GM19397 (cell line): ENCODE data around the gene CA5A.
"Not testable (repeated sequence)": the region's sequence is repeated elsewhere in the genome, so short reads cannot be mapped to it uniquely, and the experiment has no call there.

Experiments
- ATAC-seq: cut with Tn5 transposase; IDR thresholded peaks from one replicate; pipeline ENCODE4 v1.9.1; 2021; ENCODE audit warnings: mild to moderate bottlenecking, moderate library complexity; ENCODE audit not compliant: unreplicated experiment

The CA5A gene

DNA sequence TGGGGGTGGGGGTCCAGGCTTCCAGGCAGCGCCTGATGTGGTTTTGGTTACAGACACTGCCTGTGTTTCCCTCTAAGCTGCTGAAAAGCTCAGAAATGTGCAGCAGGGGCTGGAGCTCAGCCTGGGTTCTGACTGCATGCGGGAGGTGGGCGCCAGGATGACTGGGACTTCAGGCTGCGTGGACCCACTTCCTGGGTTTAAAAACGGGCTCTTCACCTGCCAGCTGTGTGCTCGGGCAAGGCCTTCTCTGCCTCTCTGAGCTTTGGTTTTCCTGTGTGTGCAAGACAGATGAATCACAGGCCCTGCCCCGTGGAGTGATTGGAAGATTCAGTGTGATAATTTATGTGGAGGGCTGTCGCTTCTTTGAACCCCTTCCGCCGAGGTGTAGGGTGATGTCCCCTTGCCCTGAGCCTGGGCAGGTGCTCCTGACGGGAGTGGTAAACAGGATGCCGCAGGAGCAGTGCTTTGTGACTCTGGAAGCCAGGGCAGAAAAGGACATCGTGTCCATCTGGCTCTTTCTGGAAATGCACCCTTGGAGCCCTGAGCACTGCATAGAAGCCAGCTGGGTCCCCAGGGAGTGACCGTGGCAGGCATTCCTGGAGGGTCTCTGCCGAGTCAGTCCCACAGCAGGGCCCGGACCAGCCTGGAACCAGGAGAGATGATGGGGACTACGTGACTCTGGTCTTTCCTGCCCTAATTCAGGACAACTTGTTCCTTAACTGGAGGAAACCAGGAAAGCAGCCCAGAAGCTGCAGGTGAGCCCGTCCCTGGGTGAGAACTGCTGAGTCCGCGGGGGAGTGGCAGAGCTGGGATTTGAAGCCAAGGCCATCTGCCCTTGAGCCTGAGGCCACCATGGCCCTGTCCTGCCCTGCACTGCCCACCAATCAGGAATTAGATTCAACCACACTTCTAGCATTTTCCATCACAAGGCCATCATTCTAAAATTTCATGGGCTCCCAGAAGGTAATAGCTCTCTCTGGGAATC is 38.5 kb downstream of the CA5A start:
- ATAC-seq = no peak

DNA sequence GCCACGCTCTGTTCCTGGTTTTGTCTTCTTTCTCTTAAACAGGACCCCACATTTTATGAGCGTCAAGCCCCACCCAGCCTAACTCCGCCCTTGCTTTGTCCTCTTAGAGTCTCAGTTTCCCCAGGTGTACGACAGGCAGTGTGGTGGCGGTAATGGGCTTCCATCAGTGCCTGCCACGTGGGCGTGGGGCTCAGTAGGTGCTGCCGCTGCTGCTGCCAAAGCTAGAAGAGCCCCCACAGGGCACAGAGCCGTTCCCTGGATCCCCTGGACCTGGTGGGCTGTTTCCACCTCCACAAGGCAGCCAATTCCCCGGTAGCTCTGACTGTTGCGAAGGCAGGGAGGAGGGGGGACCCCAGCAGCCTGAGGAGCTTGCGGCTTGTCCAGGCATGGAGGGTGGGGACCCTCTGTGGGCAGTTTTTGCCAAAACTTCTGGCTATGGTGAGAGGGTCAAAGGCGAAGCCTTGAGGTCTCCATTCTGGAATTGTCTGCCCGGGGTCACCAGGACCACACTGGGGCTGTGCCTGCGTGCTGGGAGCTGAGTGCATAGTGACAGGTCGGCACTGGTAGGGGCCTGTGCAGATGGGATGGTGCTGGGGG is 39.3 kb downstream of the CA5A start:
- ATAC-seq = not testable (repeated sequence)

- not testable (repeated sequence) for ATAC-seq
These were observed 40.0 kb downstream of the CA5A start for GRCh38 chr16:87896176-87896890.

GRCh38 chr16:87895641-87896141 is 40.6 kb downstream of the CA5A start:
- ATAC-seq = no peak

DNA sequence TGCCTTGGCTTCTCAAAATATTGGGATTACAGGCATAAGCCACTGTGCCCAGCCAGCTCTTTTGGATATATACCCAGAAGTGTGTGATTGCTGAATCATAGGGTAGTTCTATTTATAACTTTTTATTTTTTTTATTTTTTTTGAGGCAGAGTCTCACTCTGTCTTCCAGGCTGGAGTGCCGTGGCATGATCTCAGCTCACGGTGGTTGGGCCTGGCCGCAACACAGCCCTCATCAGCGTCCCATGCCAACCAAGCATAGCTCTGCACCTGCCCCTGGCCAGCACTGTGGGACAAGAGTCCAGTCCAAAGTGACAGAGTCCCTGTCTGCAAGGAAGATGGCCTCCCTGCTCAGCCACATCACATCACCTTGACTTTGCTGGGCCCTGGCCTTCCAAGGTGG is 42.3 kb downstream of the CA5A start:
- ATAC-seq = not testable (repeated sequence)

- ATAC-seq = no peak
These were observed 44.6 kb downstream of the CA5A start for GRCh38 chr16:87891764-87892163.

GRCh38 chr16:87889762-87890161 is 46.6 kb downstream of the CA5A start:
- not testable (repeated sequence) for ATAC-seq

GRCh38 chr16:87888346-87888745 is 48.0 kb downstream of the CA5A start:
- not testable (repeated sequence) for ATAC-seq

DNA sequence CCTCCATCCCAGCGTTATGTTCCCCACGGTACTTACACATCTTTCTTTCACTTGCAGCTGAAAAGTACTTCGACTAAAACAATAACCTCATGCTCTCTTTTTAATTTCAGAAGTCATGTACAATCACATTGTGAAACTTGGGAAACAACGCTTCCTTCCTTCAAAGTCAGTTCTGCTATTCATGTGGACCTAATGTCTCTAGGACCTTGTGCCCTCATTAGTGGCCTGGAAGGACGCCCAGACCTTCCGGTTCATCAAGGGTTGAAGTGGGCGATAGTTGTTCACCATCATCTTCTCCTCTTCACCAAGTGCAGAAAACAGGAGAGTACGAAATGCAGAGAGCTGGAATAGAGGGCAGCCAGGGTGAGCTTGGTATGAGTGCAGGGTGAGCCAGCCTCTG is 48.4 kb downstream of the CA5A start:
- not testable (repeated sequence) for ATAC-seq

GRCh38 chr16:87885371-87885967 is 50.9 kb downstream of the CA5A start:
- not testable (repeated sequence) for ATAC-seq

DNA sequence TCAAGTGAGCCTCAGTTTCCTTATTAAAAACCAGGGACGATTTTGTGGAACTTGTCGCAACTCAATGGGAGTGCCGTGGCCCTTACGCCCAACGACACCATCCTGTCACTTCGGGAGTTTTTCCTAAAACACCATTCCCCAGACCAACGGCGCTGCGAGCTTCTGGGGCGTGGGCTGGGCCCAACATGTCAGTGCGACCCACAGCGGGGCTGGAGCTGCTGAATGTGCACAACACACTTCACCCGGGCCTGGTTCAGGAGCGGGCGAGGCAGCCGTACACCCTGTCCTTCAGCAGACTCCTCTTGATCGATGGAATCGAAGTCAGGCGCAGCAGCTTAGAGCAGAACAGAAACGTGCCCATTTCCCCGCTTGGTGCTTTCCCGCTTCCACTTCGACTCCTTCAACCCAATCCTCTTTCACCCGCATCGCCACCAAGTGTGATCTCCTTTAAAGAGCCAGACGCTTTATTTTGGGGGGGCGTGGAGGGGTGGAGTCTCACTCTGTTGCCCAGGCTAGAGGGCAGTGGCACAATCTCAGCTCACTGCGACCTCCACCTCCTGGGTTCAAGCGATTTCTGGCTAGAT is 53.8 kb downstream of the CA5A start:
- no peak for ATAC-seq

- no peak for ATAC-seq
These were observed 54.8 kb downstream of the CA5A start for GRCh38 chr16:87881324-87882200.

DNA sequence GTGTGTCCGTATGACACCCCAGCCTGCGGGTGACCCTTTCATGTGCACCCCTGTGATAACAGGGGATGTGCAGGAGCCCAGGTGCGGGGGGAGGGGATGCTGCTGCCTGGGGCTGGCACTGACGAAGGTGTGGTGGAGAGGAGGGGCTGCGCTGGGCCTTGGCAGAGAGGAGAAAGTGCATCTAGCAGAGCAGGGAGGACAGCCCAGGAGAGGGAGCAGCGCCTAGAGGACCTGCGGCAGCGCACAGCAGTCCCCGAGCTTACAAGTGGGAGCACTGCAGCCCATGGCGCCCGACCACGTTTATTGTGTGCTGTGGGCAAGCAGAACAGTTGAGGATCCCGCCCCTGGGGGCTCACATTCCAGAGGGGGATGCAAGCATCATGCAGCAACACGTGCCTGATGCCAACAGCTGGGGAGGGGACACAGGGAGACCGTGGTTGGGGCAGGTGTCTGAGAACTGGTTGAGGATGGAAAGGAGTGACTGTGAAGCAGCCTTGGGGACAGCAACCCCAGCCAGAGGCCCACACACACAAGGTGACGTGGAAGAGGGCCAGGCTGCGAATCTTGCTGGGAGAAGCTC is 56.1 kb downstream of the CA5A start:
- no peak for ATAC-seq

- not testable (repeated sequence) for ATAC-seq
These were observed 56.8 kb downstream of the CA5A start for GRCh38 chr16:87879411-87880013.

- ATAC-seq = no peak
These were observed 57.6 kb downstream of the CA5A start for GRCh38 chr16:87878704-87879103.

- no peak for ATAC-seq
These were observed 58.3 kb downstream of the CA5A start for GRCh38 chr16:87877942-87878507.

- ATAC-seq = no peak
These were observed 61.5 kb downstream of the CA5A start for GRCh38 chr16:87874639-87875427.
